Transverse colon (tissue), 4 donors: ENCODE data around the gene CADPS.

ENCODE experiments used
- POLR2AphosphoS5 ChIP-seq, 3 donors: sonication (generic); formaldehyde crosslinking; IDR thresholded peaks; one replicate each; pipeline ENCODE4 v1.6.1; 2016; ENCODE audit warnings: antibody characterized with exemption in 3 of 3
- TF ChIP-seq, protein P1 (sequence below), 5 experiments: fragments of 200-600 bp in 3 of 5; fragments of 450-650 bp in 2 of 5; sonication (generic) in 3 of 5; IDR thresholded peaks; 1 replicate in 2 of 5; 2 replicates in 3 of 5; pipeline ENCODE4 v1.5.1; 2016 to 2017; ENCODE audit warnings: antibody characterized with exemption in 5 of 5, inconsistent platforms in 3 of 5, mild to moderate bottlenecking in 2 of 5, moderate library complexity in 1 of 5

DNA sequence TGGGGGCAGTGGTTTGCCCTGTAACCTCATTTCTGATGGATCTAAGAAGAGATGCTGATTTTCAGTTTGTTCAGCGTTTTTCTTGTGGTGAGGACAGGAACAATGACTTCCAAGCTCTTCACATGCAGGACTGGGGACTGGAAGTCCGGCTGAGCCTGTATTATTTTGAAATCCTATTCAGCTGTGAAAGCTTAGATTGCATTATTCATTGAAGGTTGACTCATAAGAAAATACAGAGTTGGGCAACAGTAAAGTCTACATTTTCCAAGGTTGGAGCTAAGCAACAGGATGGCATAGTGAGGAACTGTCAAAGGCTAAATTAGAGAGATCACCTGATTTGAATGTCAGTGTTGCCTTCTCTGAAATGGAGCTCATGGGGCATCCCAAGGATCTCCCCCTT lies 270.9 kb downstream of the CADPS start:
- TF ChIP-seq, protein P1, sequence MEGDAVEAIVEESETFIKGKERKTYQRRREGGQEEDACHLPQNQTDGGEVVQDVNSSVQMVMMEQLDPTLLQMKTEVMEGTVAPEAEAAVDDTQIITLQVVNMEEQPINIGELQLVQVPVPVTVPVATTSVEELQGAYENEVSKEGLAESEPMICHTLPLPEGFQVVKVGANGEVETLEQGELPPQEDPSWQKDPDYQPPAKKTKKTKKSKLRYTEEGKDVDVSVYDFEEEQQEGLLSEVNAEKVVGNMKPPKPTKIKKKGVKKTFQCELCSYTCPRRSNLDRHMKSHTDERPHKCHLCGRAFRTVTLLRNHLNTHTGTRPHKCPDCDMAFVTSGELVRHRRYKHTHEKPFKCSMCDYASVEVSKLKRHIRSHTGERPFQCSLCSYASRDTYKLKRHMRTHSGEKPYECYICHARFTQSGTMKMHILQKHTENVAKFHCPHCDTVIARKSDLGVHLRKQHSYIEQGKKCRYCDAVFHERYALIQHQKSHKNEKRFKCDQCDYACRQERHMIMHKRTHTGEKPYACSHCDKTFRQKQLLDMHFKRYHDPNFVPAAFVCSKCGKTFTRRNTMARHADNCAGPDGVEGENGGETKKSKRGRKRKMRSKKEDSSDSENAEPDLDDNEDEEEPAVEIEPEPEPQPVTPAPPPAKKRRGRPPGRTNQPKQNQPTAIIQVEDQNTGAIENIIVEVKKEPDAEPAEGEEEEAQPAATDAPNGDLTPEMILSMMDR (IDR thresholded peaks at IDR 0.05) = no peak
- TF ChIP-seq POLR2AphosphoS5 (IDR thresholded peaks at IDR 0.05) = no peak
